H1 (cell line): Measurements from ENCODE around the gene OR56A1. TPM values are rescaled to one million over a fixed set of nuclear protein-coding genes. Genes with fewer than 3 reads are reported as not detected.

Experiments
- CTCF ChIA-PET: fragments of 300-600 bp; sonication (Branson Sonifier 250); formaldehyde crosslinking; loops from one replicate; lab custom pipeline; 2021; ENCODE audit not compliant: partially characterized antibody; lab: Charles Lee
- POLR2A ChIA-PET: fragments of 300-600 bp; sonication (Branson Sonifier 250); formaldehyde crosslinking; loops from one replicate; lab custom pipeline; 2021; ENCODE audit warnings: inconsistent platforms; ENCODE audit not compliant: partially characterized antibody; lab: Charles Lee
- DNase-seq, 2 experiments: peaks; one replicate each; pipeline versions ENCODE4 v3.0.0 to v3.0.0-alpha.2; 2010 to 2022; ENCODE audit warnings: low spot score in 2 of 2, low read depth in 1 of 2, mixed read lengths in 1 of 2
- FAIRE-seq: peaks from 2 replicates; lab custom pipeline; 2011; peaks lifted over from hg19 to GRCh38; lab: Jason Lieb, UNC
- H2AFZ ChIP-seq: 2 replicates; pipeline ENCODE4 v1.8.1; 2012; ENCODE audit warnings: low read length, inconsistent platforms
- H2AK5ac ChIP-seq: 2 replicates; pipeline ENCODE4 v1.6.1; 2013; ENCODE audit warnings: low read depth, low read length
- H2BK120ac ChIP-seq: replicated peaks from 2 replicates; pipeline ENCODE3; 2013; ENCODE audit warnings: low read depth, low read length, inconsistent platforms
- H2BK12ac ChIP-seq: 2 replicates; pipeline ENCODE4 v1.6.1; 2013; ENCODE audit warnings: low read depth, low read length
- H2BK15ac ChIP-seq: 2 replicates; pipeline ENCODE4 v1.6.1; 2013; ENCODE audit warnings: low read length
- H2BK20ac ChIP-seq: 2 replicates; pipeline ENCODE4 v1.6.1; 2013; ENCODE audit warnings: low read length
- H2BK5ac ChIP-seq: 2 replicates; pipeline ENCODE4 v1.6.1; 2013; ENCODE audit warnings: low read depth, low read length
- H3K14ac ChIP-seq: 2 replicates; pipeline ENCODE4 v1.6.1; 2013; ENCODE audit warnings: inconsistent platforms; ENCODE audit not compliant: insufficient read length
- H3K18ac ChIP-seq: 2 replicates; pipeline ENCODE4 v1.6.1; 2013; ENCODE audit warnings: low read length; ENCODE audit errors: extremely low read depth
- H3K23ac ChIP-seq: 2 replicates; pipeline ENCODE4 v1.6.1; 2013; ENCODE audit warnings: inconsistent platforms; ENCODE audit not compliant: insufficient read length
- H3K23me2 ChIP-seq: 2 replicates; pipeline ENCODE4 v1.6.1; 2013; ENCODE audit warnings: low read depth, low read length
- H3K27ac ChIP-seq: 2 replicates; pipeline ENCODE4 v1.6.1; 2011; ENCODE audit warnings: low read depth, low read length, inconsistent platforms
- H3K27me3 ChIP-seq, 4 experiments: replicated peaks in 1 of 4; 1 replicate in 1 of 4; 2 replicates in 3 of 4; pipeline versions ENCODE4 v1.6.1 to v1.8.1; 2011 to 2013; ENCODE audit warnings: low read length in 3 of 4, mild to moderate bottlenecking in 3 of 4, inconsistent platforms in 2 of 4, mixed read lengths in 2 of 4, moderate library complexity in 1 of 4; ENCODE audit not compliant: control insufficient read depth in 3 of 4, insufficient read depth in 3 of 4; ENCODE audit errors: extremely low read depth in 1 of 4
- H3K36me3 ChIP-seq, 4 experiments: 2 replicates each; pipeline versions ENCODE4 v1.6.1 to v1.8.1; 2011 to 2013; ENCODE audit warnings: mild to moderate bottlenecking in 4 of 4, low read length in 3 of 4, moderate library complexity in 2 of 4, control low read depth in 1 of 4, inconsistent platforms in 1 of 4; ENCODE audit not compliant: insufficient read depth in 4 of 4, control insufficient read depth in 2 of 4
- H3K4ac ChIP-seq: replicated peaks from 2 replicates; pipeline ENCODE3; 2013; ENCODE audit warnings: low read length, low read depth, mixed read lengths, inconsistent platforms; ENCODE audit not compliant: insufficient read length
- H3K4me1 ChIP-seq, 4 experiments: replicated peaks in 1 of 4; 1 replicate in 1 of 4; 2 replicates in 3 of 4; pipeline versions ENCODE4 v1.6.1 to v1.8.1; 2011 to 2013; ENCODE audit warnings: low read length in 3 of 4, inconsistent platforms in 2 of 4, mixed read lengths in 1 of 4; ENCODE audit not compliant: insufficient read depth in 4 of 4, control insufficient read depth in 3 of 4
- H3K4me2 ChIP-seq, 2 experiments: 2 replicates each; pipeline versions ENCODE4 v1.6.1 to v1.8.1; 2011 to 2013; ENCODE audit warnings: low read depth in 2 of 2, low read length in 2 of 2, control low read depth in 1 of 2, inconsistent platforms in 1 of 2, mild to moderate bottlenecking in 1 of 2; ENCODE audit not compliant: insufficient read depth in 1 of 2
- H3K4me3 ChIP-seq, 4 experiments: fragments of 200-600, 300-600 bp in 1 of 4; sonication (generic), shearing (Covaris generic), sonication (Bioruptor Twin) in 1 of 4; 2 replicates each; pipeline versions ENCODE4 v1.5.1 to v1.8.1; 2011 to 2016; ENCODE audit warnings: low read length in 4 of 4, low read depth in 3 of 4, control low read depth in 2 of 4, inconsistent platforms in 2 of 4, mild to moderate bottlenecking in 2 of 4, mixed read lengths in 1 of 4, moderate library complexity in 1 of 4; ENCODE audit not compliant: insufficient read depth in 2 of 4; ENCODE audit errors: extremely low read depth in 1 of 4
- H3K56ac ChIP-seq: replicated peaks from 2 replicates; pipeline ENCODE3; 2013; ENCODE audit warnings: low read depth, mild to moderate bottlenecking, mixed read lengths, low read length, inconsistent platforms; ENCODE audit not compliant: insufficient read length
- H3K79me1 ChIP-seq: 2 replicates; pipeline ENCODE4 v1.6.1; 2013; ENCODE audit warnings: low read depth, low read length, control low read depth
- H3K79me2 ChIP-seq, 2 experiments: 2 replicates each; pipeline versions ENCODE4 v1.6.1 to v1.8.1; 2012 to 2013; ENCODE audit warnings: low read length in 2 of 2, mild to moderate bottlenecking in 2 of 2, inconsistent platforms in 1 of 2; ENCODE audit not compliant: insufficient read depth in 2 of 2, control insufficient read depth in 1 of 2
- H3K9ac ChIP-seq, 4 experiments: replicated peaks in 1 of 4; 1 replicate in 1 of 4; 2 replicates in 3 of 4; pipeline versions ENCODE4 v1.6.1 to v1.8.1; 2011 to 2013; ENCODE audit warnings: low read depth in 3 of 4, low read length in 3 of 4, control low read depth in 2 of 4, mild to moderate bottlenecking in 2 of 4, moderate library complexity in 2 of 4, inconsistent platforms in 1 of 4; ENCODE audit errors: extremely low read depth in 1 of 4
- H3K9me3 ChIP-seq, 2 experiments: 2 replicates each; pipeline versions ENCODE4 v1.6.1 to v1.8.1; 2012 to 2013; ENCODE audit warnings: mild to moderate bottlenecking in 2 of 2, moderate library complexity in 2 of 2, control low read depth in 1 of 2, inconsistent platforms in 1 of 2, low read depth in 1 of 2, low read length in 1 of 2, mixed read lengths in 1 of 2; ENCODE audit not compliant: insufficient read depth in 2 of 2
- H4K20me1 ChIP-seq, 2 experiments: replicated peaks in 1 of 2; 2 replicates each; pipeline versions ENCODE3 to v1.8.1; 2011 to 2013; ENCODE audit warnings: inconsistent platforms in 2 of 2, low read length in 2 of 2, mild to moderate bottlenecking in 1 of 2; ENCODE audit not compliant: insufficient read depth in 2 of 2, control insufficient read depth in 1 of 2
- H4K5ac ChIP-seq: 2 replicates; pipeline ENCODE4 v1.6.1; 2013; ENCODE audit warnings: low read length, low read depth, mixed read lengths, inconsistent platforms; ENCODE audit not compliant: insufficient read length
- H4K8ac ChIP-seq: 2 replicates; pipeline ENCODE4 v1.8.0; 2013; ENCODE audit warnings: mild to moderate bottlenecking, moderate library complexity, low read length, inconsistent platforms; ENCODE audit not compliant: insufficient read depth; ENCODE audit errors: extremely low read depth
- H4K91ac ChIP-seq: replicated peaks from 2 replicates; pipeline ENCODE3; 2013; ENCODE audit warnings: low read length, mixed read lengths, inconsistent platforms; ENCODE audit not compliant: insufficient read length
- CTCF ChIP-seq, 3 experiments: IDR thresholded peaks; 1 replicate in 2 of 3; 2 replicates in 1 of 3; pipeline versions ENCODE4 v1.5.1 to v1.6.1; 2011; ENCODE audit warnings: low read length in 3 of 3, mild to moderate bottlenecking in 3 of 3, inconsistent platforms in 2 of 3, low read depth in 1 of 3, moderate library complexity in 1 of 3; ENCODE audit not compliant: insufficient read depth in 1 of 3; ENCODE audit errors: control extremely low read depth in 1 of 3
- MAX ChIP-seq: IDR thresholded peaks from 2 replicates; pipeline ENCODE4 v1.6.1; 2012; ENCODE audit warnings: inconsistent platforms
- NANOG ChIP-seq: IDR thresholded peaks from 2 replicates; pipeline ENCODE4 v1.6.1; 2011; ENCODE audit warnings: low read length, low read depth, mild to moderate bottlenecking, inconsistent platforms; ENCODE audit not compliant: insufficient read depth, poor library complexity, severe bottlenecking
- ZNF274 ChIP-seq: IDR thresholded peaks from 2 replicates; pipeline ENCODE4 v1.7.0; 2012; ENCODE audit warnings: low read length, borderline replicate concordance; ENCODE audit errors: extremely low read depth
- WGBS, 2 experiments: shearing (Covaris generic) in 1 of 2; methylation state at CpG; one replicate each; pipeline versions ENCODE4 v1.1.6 to v1.1.7; 2013 to 2015; ENCODE audit warnings: low lambda C conversion rate in 2 of 2, mixed read lengths in 2 of 2, inconsistent platforms in 1 of 2, low coverage in 1 of 2, missing lambda C conversion rate in 1 of 2; ENCODE audit not compliant: insufficient replicate concordance in 2 of 2, insufficient coverage in 1 of 2, insufficient read length in 1 of 2; ENCODE audit errors: extremely low coverage in 1 of 2, missing lambda C conversion rate in 1 of 2; 5-methylcytosine and 5-hydroxymethylcytosine counted together
- polyA plus RNA-seq, 7 experiments: library from polyadenylated mRNA; depleted of rRNA in 3 of 7; stranded (reverse) in 5 of 7; unstranded in 2 of 7; fragments of >200 nt in 5 of 7; fragments of 200-250 nt in 2 of 7; gene quantifications; 1 replicate in 5 of 7; 2 replicates in 1 of 7; 4 replicates in 1 of 7; pipeline versions ENCODE4 v1.2.1 to v1.2.3, GENCODE V29; 2011 to 2013; ENCODE audit warnings: missing spikeins in 2 of 7, mixed read lengths in 2 of 7
- total RNA-seq: library from RNA; stranded (reverse); fragmentation: NEBNext Ultra II Directional; extraction: Animal tissue kit (Norgen Biotek cat#: 25700); gene quantifications from 2 replicates; pipeline ENCODE4 v1.2.1, GENCODE V29; 2021

OR56A1 gene
- total and polyA plus RNA-seq, 2 of the 8 experiments (the other 6 are each of a cell fraction or from before 2014, with no cell fraction given) = 0.02 to 0.09 TPM

GRCh38 chr11:5983443-5983842, 47.1 kb downstream of the OR56A1 start:
- H3K79me2 ChIP-seq = no peaks in the 10 kb centered on the region
- H3K4me3 ChIP-seq = no peak overlapping the region

More at GRCh38 chr11:5983443-5983842, 47.1 kb downstream of the OR56A1 start:
- no peak for FAIRE-seq
- Histone ChIP-seq H3K23ac (no peak overlapping the region), H3K4me2 (no peak overlapping the region), H2AK5ac (no peak overlapping the region), H2BK20ac (no peak overlapping the region), H3K23me2 (no peaks in the 10 kb centered on the region), H3K36me3 (no peaks in the 10 kb centered on the region), H3K4ac (no peak overlapping the region), H4K5ac (no peak overlapping the region), H3K9ac (no peak overlapping the region), H2BK120ac (no peak overlapping the region), H3K56ac (no peak overlapping the region), H2BK12ac (no peak overlapping the region), H2BK15ac (no peak overlapping the region), H4K91ac (no peak overlapping the region), H3K9me3 (no peaks in the 10 kb centered on the region), H3K18ac (no peak overlapping the region), H3K14ac (no peak overlapping the region), H4K20me1 (no peaks in the 10 kb centered on the region), H2AFZ (no peak overlapping the region), H3K27me3 (no peaks in the 10 kb centered on the region), H4K8ac (no peak overlapping the region), H3K79me1 (no peaks in the 10 kb centered on the region), H3K4me1 (no peaks in the 10 kb centered on the region), H2BK5ac (no peak overlapping the region), H3K27ac (no peak overlapping the region)
- WGBS, 2 experiments = 64% methylated on average over 1 of the region's 1 CpG; no CpG with 5 or more reads in 1 of the 2 experiments
- no peak for DNase-seq
- CTCF ChIA-PET = no interaction called here
- TF ChIP-seq MAX (no peak), ZNF274 (no peak), NANOG (no peak), CTCF (IDR thresholded peaks at IDR 0.05; ENCODE audit: control extremely low read depth in 1 of 3, insufficient read depth in 1 of 3, low read depth in 1 of 3, low read length in 3 of 3) (peak in 1 of 3 experiments; percentile 27; a peak in 2 of 4 replicates)
- POLR2A ChIA-PET = no interaction called here
